ENCODE results near the gene ENKD1. TPM values are rescaled to one million over a fixed set of nuclear protein-coding genes. Genes with fewer than 3 reads are reported as not detected.

Gene ENKD1
- total and polyA plus RNA-seq, 2 of the 4 experiments (the other 2 are of a cell fraction), result 2.9 to 6.3 TPM

GRCh38 chr16:67665598-67665997 is 952 bp downstream of the ENKD1 start:
- no peak overlapping the region for H3K56ac ChIP-seq (ENCODE audit: extremely low read depth, insufficient read depth, low read length)
- peak overlapping the region; percentile 95 for H3K4me3 ChIP-seq (ENCODE audit: insufficient read depth, low read depth, low read length)
- H2AK5ac ChIP-seq (ENCODE audit: low read depth, low read length), result no peak overlapping the region
- DNase-seq, result no peak
- 80% methylated on average over 1 of the region's 5 CpGs; no CpG with 5 or more reads in 1 of the 2 experiments for WGBS, 2 experiments (ENCODE audit: extremely low coverage in 2 of 2, insufficient read length in 1 of 2)
- H3K18ac ChIP-seq (ENCODE audit: low read depth, low read length), result no peak overlapping the region
- POLR2A ChIA-PET (ENCODE audit: unreplicated experiment), result no interaction called here
- H3K4ac ChIP-seq (ENCODE audit: low read depth, low read length), result no peak overlapping the region
- no peak overlapping the region for H3K27ac ChIP-seq (ENCODE audit: insufficient read depth, low read length)
- peak overlapping the region; percentile 83 for H2AK9ac ChIP-seq (replicated peaks; ENCODE audit: low read depth, low read length, poor library complexity)
- H4K8ac ChIP-seq (ENCODE audit: low read depth in 2 of 2, low read length in 2 of 2), result peak overlapping the region in 1 of 2 experiments; percentile 35; a peak in 1 of 4 replicates
- intact Hi-C loops (cut with micrococcal nuclease), result no loop called here
- no peaks in the 10 kb centered on the region for H3K9me1 ChIP-seq (ENCODE audit: insufficient read depth, low read length)
- H3K4me2 ChIP-seq (ENCODE audit: low read depth, low read length), result peak overlapping the region; percentile 54
- H3K4me1 ChIP-seq (ENCODE audit: control insufficient read depth, insufficient read depth, low read length), result peaks cover 12% of the 10 kb centered on the region
- H3K9me3 ChIP-seq (ENCODE audit: control insufficient read depth, insufficient read depth, low read length), result no peaks in the 10 kb centered on the region
- no peak overlapping the region for H2AFZ ChIP-seq (replicated peaks; ENCODE audit: low read length, poor library complexity)
- H4K91ac ChIP-seq (ENCODE audit: insufficient read depth, low read depth, low read length), result no peak overlapping the region
- H3K36me3 ChIP-seq (ENCODE audit: control insufficient read depth, insufficient read depth, low read length), result peaks cover 2% of the 10 kb centered on the region; the same call in 1 of the 2 replicates
- dilution Hi-C loops (cut with HindIII; ENCODE audit: low sequenced_read_pairs, unreplicated experiment), result no loop called here
- no peak for TF ChIP-seq RAD21 (IDR thresholded peaks at IDR 0.05; ENCODE audit: low read length)
- no peak for TF ChIP-seq MXI1 (IDR thresholded peaks at IDR 0.05; ENCODE audit: borderline replicate concordance, low read depth, low read length)
- no peak for TF ChIP-seq POLR2A (IDR thresholded peaks at IDR 0.05; ENCODE audit: low read depth, low read length)
- no peak for TF ChIP-seq RFX5 (IDR thresholded peaks at IDR 0.05; ENCODE audit: low read depth, low read length)
- TF ChIP-seq MAZ (IDR thresholded peaks at IDR 0.05; ENCODE audit: borderline replicate concordance, low read depth, low read length), result no peak
- TF ChIP-seq, protein P1, sequence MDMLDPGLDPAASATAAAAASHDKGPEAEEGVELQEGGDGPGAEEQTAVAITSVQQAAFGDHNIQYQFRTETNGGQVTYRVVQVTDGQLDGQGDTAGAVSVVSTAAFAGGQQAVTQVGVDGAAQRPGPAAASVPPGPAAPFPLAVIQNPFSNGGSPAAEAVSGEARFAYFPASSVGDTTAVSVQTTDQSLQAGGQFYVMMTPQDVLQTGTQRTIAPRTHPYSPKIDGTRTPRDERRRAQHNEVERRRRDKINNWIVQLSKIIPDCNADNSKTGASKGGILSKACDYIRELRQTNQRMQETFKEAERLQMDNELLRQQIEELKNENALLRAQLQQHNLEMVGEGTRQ (IDR thresholded peaks at IDR 0.05; ENCODE audit: low read depth, low read length), result no peak
- no peak for TF ChIP-seq MAFK (IDR thresholded peaks at IDR 0.05; ENCODE audit: low read depth, low read length)
- no peak for TF ChIP-seq RCOR1 (IDR thresholded peaks at IDR 0.05; ENCODE audit: insufficient replicate concordance, low read length)
- TF ChIP-seq CHD1 (IDR thresholded peaks at IDR 0.05; ENCODE audit: low read depth, low read length), result no peak
- no peak for TF ChIP-seq BHLHE40 (IDR thresholded peaks at IDR 0.05; ENCODE audit: low read depth, low read length)
- TF ChIP-seq CEBPB (IDR thresholded peaks at IDR 0.05; ENCODE audit: low read depth, low read length), result no peak
- no peak for TF ChIP-seq FOS (IDR thresholded peaks at IDR 0.05; ENCODE audit: low read depth, low read length)
- peaks cover 4 to 12% of the 10 kb centered on the region in 2 experiments; a peak in 3 of 4 replicates for H3K79me1 ChIP-seq (ENCODE audit: low read depth in 1 of 2, low read length in 2 of 2)
- H2BK20ac ChIP-seq (ENCODE audit: low read depth, low read length), result no peak overlapping the region
- BruUV-seq (replicated peaks), result no TSS peak
- H3K9ac ChIP-seq (ENCODE audit: low read depth, low read length), result no peak overlapping the region
- CTCF ChIA-PET, result interaction anchor here (1.5 kb wide), 1 partner anchor 145 kb away, joined by 9 read pairs; no protein-coding TSS in a partner anchor
- no peak for ATAC-seq (ENCODE audit: low read depth)
- no peak overlapping the region for H2BK120ac ChIP-seq (ENCODE audit: low read depth, low read length)
- H2BK5ac ChIP-seq (ENCODE audit: low read depth, low read length, poor library complexity, severe bottlenecking), result no peak overlapping the region
- H2BK15ac ChIP-seq (ENCODE audit: low read depth, low read length), result no peak overlapping the region
- H4K5ac ChIP-seq (ENCODE audit: low read depth, low read length), result no peak overlapping the region
- peaks cover 2% of the 10 kb centered on the region; the same call in 1 of the 2 replicates for H4K20me1 ChIP-seq (ENCODE audit: insufficient read depth, low read length)
- H3K14ac ChIP-seq (replicated peaks; ENCODE audit: low read depth, low read length), result no peak overlapping the region
- H3K27me3 ChIP-seq (ENCODE audit: control insufficient read depth, insufficient read depth, low read length), result no peaks in the 10 kb centered on the region
- H3K23ac ChIP-seq (ENCODE audit: low read depth, low read length), result peak overlapping the region; percentile 7; the same call in 1 of the 2 replicates
- in situ Hi-C loops (cut with MboI; ENCODE audit: low sequenced_read_pairs), result loop anchor here (10.0 kb wide), 1 partner anchor 141 kb away; the partner anchor contains the start of gene RIPOR1
